NCI-H748 treated with DMSO at 0.1 percent for 48 hours (cell line): ENCODE data around the gene QRICH2.
"Not testable (repeated sequence)": the region's sequence is repeated elsewhere in the genome, so short reads cannot be mapped to it uniquely, and the experiment has no call there.

Source experiments
- DNase-seq: peaks from one replicate; lab custom pipeline; 2025; lab: John Stamatoyannopoulos, UW

Gene QRICH2

GRCh38 chr17:76247304-76247703 lies 60.8 kb downstream of the QRICH2 start:
- no peak for DNase-seq

- DNase-seq = no peak
These were observed 61.7 kb downstream of the QRICH2 start for GRCh38 chr17:76246080-76247066.

DNA sequence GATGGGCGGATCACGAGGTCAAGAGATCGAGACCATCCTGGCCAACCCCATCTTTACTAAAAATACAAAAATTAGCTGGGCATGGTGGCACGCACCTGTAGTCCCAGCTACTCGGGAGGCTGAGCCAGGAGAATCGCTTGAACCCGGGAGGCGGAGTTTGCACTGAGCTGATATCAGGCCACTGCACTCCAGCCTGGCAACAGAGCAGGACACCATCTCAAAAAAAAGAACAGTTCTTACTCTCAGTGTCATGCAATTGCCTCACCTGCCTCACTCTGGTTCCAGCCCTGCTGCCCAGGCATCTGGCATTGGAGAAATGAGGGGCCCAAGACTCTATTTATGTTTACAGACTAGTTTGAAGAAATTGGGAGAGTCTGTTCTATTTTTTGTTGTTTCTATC lies 63.4 kb downstream of the QRICH2 start:
- DNase-seq = not testable (repeated sequence)

DNA sequence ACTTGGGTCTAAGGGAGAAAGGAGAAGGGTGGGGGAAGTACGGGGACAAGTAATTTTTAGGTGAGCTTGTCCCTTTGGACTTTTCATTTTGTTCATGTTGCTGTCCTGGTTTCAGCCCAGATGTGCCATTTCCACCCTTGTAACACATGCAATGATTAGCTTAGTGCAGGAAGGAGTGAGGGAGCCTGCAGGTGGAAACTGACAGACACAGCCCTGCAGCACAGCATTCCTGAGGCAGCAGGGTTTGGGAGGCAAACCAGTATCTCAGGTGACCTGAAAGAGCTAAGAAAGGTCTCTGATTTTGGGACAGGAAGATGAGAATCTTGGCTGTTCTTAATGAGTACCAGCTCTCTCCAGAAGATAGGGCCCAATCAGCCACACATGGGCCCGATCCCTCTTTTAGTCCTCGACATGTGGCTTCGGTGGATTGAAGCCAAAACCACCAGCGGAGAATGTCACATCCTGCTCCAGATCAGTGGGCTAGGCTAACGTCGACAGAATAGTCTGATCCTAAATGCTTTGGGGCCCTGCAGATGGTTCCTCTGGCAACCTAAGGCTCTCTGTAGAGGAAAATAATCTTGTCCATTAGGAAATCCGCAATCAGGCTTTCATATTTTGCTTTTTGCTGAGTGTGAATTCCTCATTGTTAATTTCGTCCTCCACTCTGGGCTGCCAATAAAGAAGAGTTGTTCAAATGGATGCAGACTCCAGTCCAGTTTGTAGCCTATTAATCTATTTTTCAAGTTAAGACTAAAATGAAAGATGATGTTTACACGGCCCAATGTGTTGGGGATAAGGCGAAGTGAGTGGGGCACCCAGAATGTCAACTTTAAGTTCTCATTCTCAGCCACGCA lies 64.0 kb downstream of the QRICH2 start:
- DNase-seq = no peak

- DNase-seq = no peak
These were observed 66.3 kb downstream of the QRICH2 start for GRCh38 chr17:76241691-76242255.

- no peak for DNase-seq
These were observed 66.9 kb downstream of the QRICH2 start for GRCh38 chr17:76241204-76241538.

DNA sequence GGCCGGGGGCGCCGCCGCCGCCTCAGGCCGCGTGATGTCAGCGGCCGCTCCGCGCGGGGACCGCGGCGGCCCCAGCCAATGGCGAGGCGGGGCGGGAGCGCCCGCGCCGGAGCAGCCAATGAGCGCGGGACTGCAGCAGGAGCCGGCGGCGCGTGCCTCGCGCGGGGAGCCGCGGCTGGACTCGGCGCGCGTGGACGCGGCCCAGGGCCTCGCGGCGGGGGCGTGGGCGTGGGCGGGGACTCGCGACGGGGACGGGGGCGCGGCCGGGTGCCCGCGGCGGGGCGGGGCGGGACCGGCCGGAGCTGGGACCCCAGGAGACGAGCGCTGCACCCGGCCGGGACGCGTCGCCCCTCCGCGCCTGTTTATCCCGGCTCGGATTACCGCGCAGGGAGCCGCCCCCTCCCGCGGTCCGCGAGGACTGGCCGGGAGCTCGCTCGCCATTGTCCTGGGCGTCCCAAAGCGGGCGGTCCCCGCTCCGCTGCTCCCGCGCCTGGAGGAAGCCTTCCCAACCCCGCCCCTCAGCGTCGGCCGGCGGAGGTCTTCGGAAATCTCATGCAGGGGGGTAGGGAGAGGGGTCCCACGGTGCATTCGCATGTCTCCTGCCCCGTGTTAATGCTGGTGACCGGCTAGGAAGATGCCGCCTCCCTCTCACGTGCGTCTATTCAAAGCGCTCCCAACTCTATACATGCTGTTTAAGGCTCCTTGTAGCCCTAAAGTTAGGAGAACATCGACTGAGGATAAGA lies 67.4 kb downstream of the QRICH2 start, which contains the start of gene RNF157:
Gene RNF157 (minus strand): TSS at position 33 of the 743 bp plus-strand sequence. CDS start 253 bp downstream, outside the sequence.
- DNase-seq = peak; percentile 2

DNA sequence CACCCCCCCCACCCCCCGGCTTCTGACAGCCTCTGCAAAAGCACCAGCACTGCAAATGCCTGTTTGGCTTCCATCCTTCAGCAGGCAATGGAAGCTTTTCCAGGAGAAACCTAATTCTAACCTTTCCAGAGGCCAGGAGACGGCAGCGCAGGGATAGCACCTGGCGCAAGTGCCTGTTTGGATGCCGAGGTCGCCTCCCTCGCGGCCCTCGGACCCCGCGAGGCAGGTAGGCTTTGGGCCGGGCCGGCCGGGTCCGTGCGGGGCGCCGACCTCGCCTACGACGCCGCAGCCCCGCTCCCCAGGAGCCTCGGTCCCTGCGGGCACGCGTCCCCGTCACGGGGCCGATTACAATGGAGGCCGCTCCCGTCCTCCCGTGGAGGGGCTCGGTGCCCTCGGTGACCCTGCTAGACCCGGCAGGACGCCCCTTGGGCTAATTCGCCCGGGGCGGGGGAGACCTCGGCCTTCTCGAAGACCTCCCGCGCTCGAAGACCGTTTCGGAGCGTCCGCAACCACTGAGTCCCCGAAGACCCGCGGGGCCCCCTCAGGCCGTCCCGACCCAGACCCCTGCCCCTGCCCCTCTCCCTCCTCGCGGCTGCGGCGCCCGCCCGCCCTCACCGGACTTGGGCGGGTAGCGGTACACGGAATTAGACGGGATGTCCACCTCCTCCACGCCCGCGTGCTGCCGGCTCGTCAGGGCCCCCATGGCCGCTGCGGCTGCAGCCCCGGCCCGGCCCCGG lies 68.4 kb downstream of the QRICH2 start:
- no peak for DNase-seq

- DNase-seq = peak; percentile 1
These were observed 69.1 kb downstream of the QRICH2 start for GRCh38 chr17:76238847-76239537.

- no peak for DNase-seq
These were observed 70.2 kb downstream of the QRICH2 start for GRCh38 chr17:76237859-76238313.

- DNase-seq = no peak
These were observed 71.5 kb downstream of the QRICH2 start for GRCh38 chr17:76236603-76237002.

DNA sequence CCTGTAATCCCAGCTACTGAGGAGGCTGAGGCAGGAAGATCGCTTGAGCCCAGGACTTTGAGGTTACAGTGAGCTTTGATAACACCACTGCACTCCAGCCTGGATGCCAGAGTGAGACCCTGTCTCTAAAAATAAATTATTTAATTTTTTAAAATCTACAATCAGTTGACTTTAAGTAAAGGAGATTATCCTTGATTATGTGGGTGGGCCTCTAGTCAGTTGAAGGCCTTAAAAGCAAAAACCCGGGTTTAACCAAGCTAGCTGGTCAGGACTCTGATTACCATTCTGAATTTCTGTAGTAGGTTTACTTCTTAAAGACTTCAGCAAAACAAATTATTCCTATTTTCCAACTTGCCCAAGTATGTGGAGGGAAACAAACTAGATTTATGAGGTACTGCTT lies 72.2 kb downstream of the QRICH2 start:
- no peak for DNase-seq

- no peak for DNase-seq
These were observed 73.8 kb downstream of the QRICH2 start for GRCh38 chr17:76234354-76234679.

DNA sequence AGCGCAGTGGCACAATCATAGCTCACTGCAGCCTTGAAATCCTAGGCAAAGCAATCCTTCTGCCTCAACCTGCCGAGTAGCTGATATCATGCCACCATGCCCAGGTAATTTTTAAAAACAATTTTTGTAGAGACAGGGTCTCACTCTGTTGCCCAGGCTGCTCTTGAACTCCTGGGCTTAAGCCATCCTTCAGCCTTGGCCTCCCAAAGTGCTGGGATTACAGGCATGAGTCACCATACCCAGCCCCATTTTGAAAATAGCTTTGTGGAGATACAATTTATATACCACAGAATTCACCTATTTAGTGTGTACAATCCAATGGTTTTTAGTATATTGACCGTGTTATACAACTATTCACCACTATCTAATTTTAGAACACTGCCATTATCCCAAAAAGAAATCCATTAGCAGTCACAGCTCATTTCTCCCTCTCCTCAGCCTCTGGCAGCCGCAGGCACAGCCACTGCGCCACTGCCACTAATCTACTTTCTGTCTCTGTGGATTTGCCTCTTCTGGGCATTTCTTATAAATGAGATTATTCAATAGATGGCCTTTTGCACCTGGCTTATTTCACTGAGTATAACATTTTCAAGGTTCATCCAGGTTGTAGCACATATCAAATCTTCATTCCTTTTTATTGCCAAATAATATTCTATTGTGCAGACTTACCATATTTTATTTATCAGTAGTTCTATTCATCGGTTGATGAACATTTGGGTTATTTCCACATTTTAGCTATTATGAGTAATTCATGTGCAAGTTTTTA lies 74.3 kb downstream of the QRICH2 start:
- no peak for DNase-seq

DNA sequence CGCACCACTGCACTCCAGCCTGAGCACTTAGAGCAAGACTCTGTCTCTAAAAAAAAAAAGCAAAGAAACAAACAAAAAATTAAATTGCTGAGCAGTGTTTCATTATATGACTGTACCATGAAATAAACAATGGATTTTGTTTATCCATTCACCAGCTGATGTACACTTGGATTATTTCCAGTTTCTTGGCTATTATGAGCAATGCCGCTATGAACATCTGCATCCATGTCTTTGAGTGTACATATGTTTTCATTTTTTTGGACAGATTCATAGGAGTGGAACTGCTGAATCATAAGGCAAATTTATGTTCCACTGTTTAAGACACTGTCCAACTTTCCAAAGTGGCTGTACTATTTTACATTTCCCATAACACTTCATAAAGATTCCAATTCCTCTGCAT lies 75.7 kb downstream of the QRICH2 start:
- DNase-seq = no peak

DNA sequence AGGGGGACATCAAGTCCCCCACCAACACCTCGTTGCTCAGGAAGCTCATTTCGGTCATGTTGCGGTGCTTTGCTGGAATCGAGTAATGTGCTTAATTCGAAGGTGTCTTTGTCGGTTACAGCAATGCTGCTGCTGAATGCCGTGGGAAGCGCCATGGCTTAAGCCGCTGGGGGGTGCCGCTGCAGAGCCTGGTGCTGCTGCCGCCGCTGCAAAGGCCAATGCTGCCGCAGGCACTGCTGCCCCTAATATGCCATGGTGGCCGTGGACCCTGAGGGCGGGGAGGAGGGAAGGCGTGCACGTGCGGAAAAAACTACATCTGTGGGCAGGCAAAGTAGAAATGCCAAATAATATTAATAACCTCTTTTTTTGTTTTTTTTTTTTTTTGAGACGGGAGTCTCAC lies 81.3 kb downstream of the QRICH2 start:
- not testable (repeated sequence) for DNase-seq

DNA sequence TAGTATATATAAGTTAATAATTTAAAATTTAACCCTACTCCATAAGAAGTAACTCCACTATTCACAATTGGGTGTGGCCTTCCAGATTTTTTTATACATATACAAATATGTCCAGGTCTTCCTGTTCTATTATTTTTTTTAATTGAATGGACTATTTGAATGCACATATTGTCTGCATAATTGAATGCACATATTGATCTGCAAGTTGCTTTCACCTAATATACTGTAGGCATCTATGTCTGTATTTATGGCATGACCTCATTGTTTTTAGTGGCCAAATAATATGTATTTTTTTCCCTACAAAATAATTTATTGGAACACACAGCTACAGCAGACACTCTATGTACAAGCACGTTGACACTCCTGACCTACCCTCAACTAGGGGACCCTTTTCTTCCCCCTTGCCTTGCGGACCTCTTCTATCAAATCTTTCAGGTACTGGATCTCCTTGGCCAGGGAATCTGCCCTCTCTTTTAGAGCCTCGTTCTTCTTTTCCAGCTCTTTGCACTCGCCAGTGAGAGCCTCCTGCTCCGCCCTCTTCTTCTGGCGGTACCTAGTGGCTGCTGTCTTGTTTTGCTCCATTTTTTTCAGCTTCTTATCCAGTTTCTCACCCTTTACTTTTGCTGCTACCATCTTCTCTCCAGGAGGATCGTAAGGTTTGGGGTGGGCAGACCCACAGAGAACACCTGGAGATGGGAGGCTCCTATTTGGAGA lies 82.5 kb downstream of the QRICH2 start:
- not testable (repeated sequence) for DNase-seq
